OCI-M2 (cell line): ENCODE results near the gene STYK1.
"Not testable (repeated sequence)": the region's sequence is repeated elsewhere in the genome, so short reads cannot be mapped to it uniquely, and the experiment has no call there.

ENCODE experiments used
- DNase-seq: peaks from one replicate; lab custom pipeline; 2025; ENCODE audit not compliant: unreplicated experiment; lab: John Stamatoyannopoulos, UW

STYK1 gene

GRCh38 chr12:10690906-10691305 lies 17.1 kb upstream of the STYK1 start:
- DNase-seq, result no peak

GRCh38 chr12:10689146-10689545 lies 15.3 kb upstream of the STYK1 start:
- no peak for DNase-seq

- DNase-seq, result no peak
Observed at GRCh38 chr12:10688042-10688441, 14.2 kb upstream of the STYK1 start.

- no peak for DNase-seq
Observed at GRCh38 chr12:10672231-10672868, 1.5 kb downstream of the STYK1 start.

- DNase-seq, result no peak
Observed at GRCh38 chr12:10669533-10669932, 4.3 kb downstream of the STYK1 start.

GRCh38 chr12:10668526-10668925 lies 5.3 kb downstream of the STYK1 start:
- DNase-seq, result no peak

GRCh38 chr12:10667581-10667980 lies 6.3 kb downstream of the STYK1 start:
- DNase-seq, result no peak

- DNase-seq, result no peak
Observed at GRCh38 chr12:10664499-10664898, 9.4 kb downstream of the STYK1 start.

GRCh38 chr12:10663869-10664268 lies 10.0 kb downstream of the STYK1 start:
- no peak for DNase-seq

GRCh38 chr12:10661338-10661737 lies 12.5 kb downstream of the STYK1 start:
- DNase-seq, result no peak

GRCh38 chr12:10654003-10654402 lies 19.8 kb downstream of the STYK1 start:
- DNase-seq, result no peak

- DNase-seq, result no peak
Observed at GRCh38 chr12:10652192-10652591, 21.7 kb downstream of the STYK1 start.

GRCh38 chr12:10646576-10646975 lies 27.3 kb downstream of the STYK1 start:
- DNase-seq, result not testable (repeated sequence)

GRCh38 chr12:10645910-10646309 lies 27.9 kb downstream of the STYK1 start:
- DNase-seq, result no peak

GRCh38 chr12:10641735-10642500 lies 31.9 kb downstream of the STYK1 start:
- DNase-seq, result no peak

GRCh38 chr12:10638728-10639127 lies 35.1 kb downstream of the STYK1 start:
- DNase-seq, result no peak

- no peak for DNase-seq
Observed at GRCh38 chr12:10636611-10637010, 37.2 kb downstream of the STYK1 start.

GRCh38 chr12:10636124-10636523 lies 37.7 kb downstream of the STYK1 start:
- no peak for DNase-seq

- no peak for DNase-seq
Observed at GRCh38 chr12:10635306-10635705, 38.5 kb downstream of the STYK1 start.

- DNase-seq, result no peak
Observed at GRCh38 chr12:10634427-10634826, 39.4 kb downstream of the STYK1 start.

- no peak for DNase-seq
Observed at GRCh38 chr12:10633541-10633940, 40.3 kb downstream of the STYK1 start.

- DNase-seq, result no peak
Observed at GRCh38 chr12:10632226-10632625, 41.6 kb downstream of the STYK1 start.

- DNase-seq, result no peak
Observed at GRCh38 chr12:10624605-10625004, 49.2 kb downstream of the STYK1 start.
